Psoas muscle (tissue), 8 donors: ENCODE results near the gene SPTLC1. TPM values are rescaled to one million over a fixed set of nuclear protein-coding genes. Genes with fewer than 3 reads are reported as not detected.
"Not testable (repeated sequence)": the region's sequence is repeated elsewhere in the genome, so short reads cannot be mapped to it uniquely, and the experiment has no call there.

Experiments
- ATAC-seq, 4 donors: fragments of 200-7000 bp; cut with Tn5 transposase; one replicate each; pipeline ENCODE4 v1.9.1; 2020; ENCODE audit warnings: moderate library complexity in 3 of 4, mild to moderate bottlenecking in 2 of 4
- DNase-seq, 2 donors: peaks; one replicate each; pipeline ENCODE4 v3.0.0-alpha.2; 2020
- H3K27ac ChIP-seq: fragments of 200-600 bp; one replicate; pipeline ENCODE4 v1.8.0; 2022
- H3K27me3 ChIP-seq, 3 donors: fragments of 200-600 bp in 1 of 3; one replicate each; pipeline versions ENCODE4 v1.6.1 to v1.8.0; 2013 to 2022; ENCODE audit warnings: low read length in 2 of 3, mild to moderate bottlenecking in 2 of 3, moderate library complexity in 1 of 3; ENCODE audit not compliant: insufficient read depth in 3 of 3
- H3K36me3 ChIP-seq, 2 donors: fragments of 200-600 bp in 1 of 2; one replicate each; pipeline versions ENCODE4 v1.6.1 to v1.8.0; 2013 to 2022; ENCODE audit warnings: low read depth in 1 of 2, mild to moderate bottlenecking in 1 of 2, moderate library complexity in 1 of 2; ENCODE audit not compliant: insufficient read depth in 1 of 2
- H3K4me1 ChIP-seq: fragments of 200-600 bp; one replicate; pipeline ENCODE4 v1.8.0; 2022
- H3K4me3 ChIP-seq: fragments of 200-600 bp; one replicate; pipeline ENCODE4 v1.8.0; 2022; ENCODE audit warnings: mild to moderate bottlenecking
- H3K9me3 ChIP-seq: fragments of 200-600 bp; one replicate; pipeline ENCODE4 v1.8.0; 2022
- CTCF ChIP-seq: fragments of 200-600 bp; IDR thresholded peaks from one replicate; pipeline ENCODE4 v1.8.0; 2022; ENCODE audit warnings: antibody characterized with exemption
- WGBS, 3 donors: extraction: QIAGEN DNeasy Blood & Tissue Kit; methylation state at CpG; one replicate each; pipeline versions ENCODE4 v1.1.6 to v1.1.7; 2013; 5-methylcytosine and 5-hydroxymethylcytosine counted together
- intact Hi-C, 2 donors: fragments of 100-400 bp; cut with DNase I; formaldehyde crosslinking; loops; one replicate each; pipeline versions ENCODE4 v1.11.0 to v1.14.2; 2022
- polyA plus RNA-seq, 3 donors: library from polyadenylated mRNA; stranded (reverse); fragments of 200-250 nt; gene quantifications; one replicate each; pipeline ENCODE4 v1.2.3, GENCODE V29; 2013
- total RNA-seq, 4 donors: library from RNA; stranded (reverse); fragmentation: NEBNext Ultra II Directional in 2 of 4; extraction: Animal tissue kit (Norgen Biotek cat#: 25700) in 2 of 4; gene quantifications; one replicate each; pipeline versions ENCODE4 v1.2.1 to v1.2.4, GENCODE V29; 2021 to 2023
- donor health status: healthy with polysubstance abuse.
- donor health status: DM: no; HTN: no; CAD: no; lungs with moderate emphysema.
- donor health status: Bipolar disorder and iron deficiency.
- donor health status: healthy.
- donor health status: DM: yes; HTN: yes; CAD: no.
- donor health status: DM: no; HTN: no; CAD: no.
- donor health status: DM: no; HTN: no; CAD: no.
- donor health status: DM: yes; HTN: yes; CAD: no.

Gene SPTLC1
- total and polyA plus RNA-seq, 7 donors: 12.2 to 29.8 (median 20.9) TPM

DNA sequence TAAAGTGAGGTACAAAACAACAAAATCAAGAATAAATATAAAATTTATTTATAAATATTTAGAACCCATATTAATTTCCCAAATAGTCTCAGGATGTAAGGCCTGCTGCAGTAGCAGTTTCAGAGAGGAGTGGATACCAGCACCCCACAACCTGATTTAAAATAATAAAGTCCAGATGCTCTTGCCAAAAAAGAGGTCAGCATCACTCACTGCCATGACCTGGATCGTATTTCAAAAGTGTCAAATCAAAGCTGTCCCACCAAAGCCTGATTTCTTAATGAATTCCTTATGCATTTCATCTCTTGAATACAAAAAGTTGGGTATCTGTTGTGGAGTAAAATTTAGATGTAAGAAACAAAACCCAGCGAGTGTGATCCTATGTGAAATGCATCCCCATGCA lies 107.2 kb downstream of the SPTLC1 start:
- intact Hi-C loops: no loop called here
- no peak for TF ChIP-seq CTCF
- Histone ChIP-seq H3K4me1 (no peaks in the 10 kb centered on the region), H3K4me3 (no peak overlapping the region), H3K27me3 (no peaks in the 10 kb centered on the region), H3K9me3 (no peaks in the 10 kb centered on the region), H3K36me3 (no peaks in the 10 kb centered on the region), H3K27ac (no peak overlapping the region)
- ATAC-seq (no peak), DNase-seq (no peak)
- 48 to 65% (median 53%) methylated on average over 2 of the region's 2 CpGs for WGBS, 3 donors

GRCh38 chr9:92004045-92004392 lies 111.2 kb downstream of the SPTLC1 start:
- ATAC-seq (no peak), DNase-seq (no peak)
- H3K4me1 ChIP-seq: no peaks in the 10 kb centered on the region
- 81 to 85% (median 85%) methylated on average over 13 of the region's 13 CpGs for WGBS, 3 donors
- no peaks in the 10 kb centered on the region for H3K9me3 ChIP-seq
- intact Hi-C loops: no loop called here
- peaks cover 0 to 2% (median 0%) of the 10 kb centered on the region in 3 donors for H3K27me3 ChIP-seq
- H3K4me3 ChIP-seq: no peak overlapping the region
- no peak for TF ChIP-seq CTCF
- no peaks in the 10 kb centered on the region for H3K36me3 ChIP-seq
- no peak overlapping the region for H3K27ac ChIP-seq

- ATAC-seq: no peak
- Histone ChIP-seq H3K36me3 (no peaks in the 10 kb centered on the region), H3K27me3 (peaks cover 0 to 6% (median 0%) of the 10 kb centered on the region in 3 donors), H3K4me1 (no peaks in the 10 kb centered on the region), H3K9me3 (no peaks in the 10 kb centered on the region), H3K4me3 (no peak overlapping the region), H3K27ac (no peak overlapping the region)
- no peak for DNase-seq
- no peak for TF ChIP-seq CTCF
- intact Hi-C loops: no loop called here
- 90 to 93% (median 91%) methylated on average over 31 of the region's 31 CpGs for WGBS, 3 donors
Observed at GRCh38 chr9:92003308-92004044, 111.7 kb downstream of the SPTLC1 start.

- H3K27me3 ChIP-seq, H3K4me3 ChIP-seq, H3K9me3 ChIP-seq, intact Hi-C loops, ATAC-seq, H3K27ac ChIP-seq, H3K4me1 ChIP-seq, DNase-seq, H3K36me3 ChIP-seq: not testable (repeated sequence)
- WGBS, 3 donors: 89 to 93% (median 91%) methylated on average over 10 of the region's 10 CpGs
Observed at GRCh38 chr9:92001948-92002347, 113.3 kb downstream of the SPTLC1 start.

DNA sequence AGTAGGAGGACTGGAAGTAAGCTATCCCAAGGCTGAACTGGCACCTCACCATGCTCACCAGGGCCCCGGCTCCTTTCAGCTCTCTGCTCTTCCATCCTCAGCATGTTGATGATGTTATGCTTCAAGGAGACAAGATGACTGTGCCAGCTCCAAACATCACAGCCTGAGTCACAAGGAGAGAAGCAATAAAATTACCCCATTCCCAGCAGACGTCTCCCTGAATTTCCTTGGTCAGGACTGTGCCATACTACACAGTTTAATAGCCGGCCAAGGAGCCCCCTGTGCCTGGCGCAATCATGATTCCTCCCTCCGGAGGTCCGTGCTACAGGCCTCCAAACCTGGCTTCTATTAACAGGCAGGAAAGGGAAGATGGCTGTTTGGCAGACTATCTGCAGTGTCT lies 114.0 kb downstream of the SPTLC1 start:
- intact Hi-C loops: no loop called here
- DNase-seq (no peak), ATAC-seq (no peak)
- Histone ChIP-seq H3K27ac (no peak overlapping the region), H3K4me3 (no peak overlapping the region), H3K36me3 (no peaks in the 10 kb centered on the region), H3K4me1 (no peaks in the 10 kb centered on the region), H3K27me3 (peaks cover 0 to 6% (median 0%) of the 10 kb centered on the region in 3 donors), H3K9me3 (no peaks in the 10 kb centered on the region)
- WGBS, 3 donors: 50 to 61% (median 60%) methylated on average over 6 of the region's 6 CpGs
- TF ChIP-seq CTCF: no peak
